HepG2 (cell line): ENCODE results near the gene FAM83D. TPM values are rescaled to one million over a fixed set of nuclear protein-coding genes. Genes with fewer than 3 reads are reported as not detected.
A peak's percentile ranks its signal among the peaks of the same experiment; 100 is the strongest.

ENCODE experiments used
- AHDC1 ChIP-seq: sonication (generic); formaldehyde crosslinking; IDR thresholded peaks from 2 replicates; pipeline ENCODE4 v1.5.1; 2020; ENCODE audit warnings: mild to moderate bottlenecking, missing genetic modification reagents, borderline replicate concordance
- ASH2L ChIP-seq: fragments of 300-600, 200-600 bp; sonication (generic); IDR thresholded peaks from 2 replicates; pipeline ENCODE4 v1.7.0; 2017; ENCODE audit warnings: low read depth, mild to moderate bottlenecking, moderate library complexity, mixed read lengths, low read length; ENCODE audit not compliant: insufficient read length
- CAMTA2 ChIP-seq: sonication (generic); formaldehyde crosslinking; IDR thresholded peaks from 2 replicates; pipeline ENCODE4 v1.4.0; 2020; ENCODE audit warnings: mild to moderate bottlenecking, missing genetic modification reagents, borderline replicate concordance
- EHMT2 ChIP-seq: fragments of 200-600 bp; sonication (generic); IDR thresholded peaks from 2 replicates; pipeline ENCODE4 v1.7.0; 2017; ENCODE audit warnings: antibody characterized with exemption, low read depth, low read length, borderline replicate concordance
- GMEB1 ChIP-seq: sonication (generic); formaldehyde crosslinking; IDR thresholded peaks from 2 replicates; pipeline ENCODE4 v1.5.1; 2020; ENCODE audit warnings: missing genetic modification reagents, mild to moderate bottlenecking, borderline replicate concordance
- TGIF2 ChIP-seq: IDR thresholded peaks from 2 replicates; pipeline ENCODE4 v1.6.1; 2016; ENCODE audit warnings: control low read depth, missing compliant biosample characterization
- ZBTB7B ChIP-seq: sonication (generic); formaldehyde crosslinking; IDR thresholded peaks from 2 replicates; pipeline ENCODE4 v1.4.0; 2020; ENCODE audit warnings: missing genetic modification reagents
- ZMAT3 ChIP-seq: sonication (generic); formaldehyde crosslinking; conservative IDR thresholded peaks from 2 replicates; pipeline ENCODE4 v1.7.0; 2021; ENCODE audit warnings: missing genetic modification reagents
- ZNF281 ChIP-seq: sonication (generic); formaldehyde crosslinking; IDR thresholded peaks from 2 replicates; pipeline ENCODE4 v1.4.0; 2020; ENCODE audit warnings: missing genetic modification reagents, borderline replicate concordance
- ZNF609 ChIP-seq: sonication (generic); formaldehyde crosslinking; IDR thresholded peaks from 2 replicates; pipeline ENCODE4 v1.4.0; 2020; ENCODE audit warnings: mild to moderate bottlenecking, missing genetic modification reagents, borderline replicate concordance
- ZSCAN21 ChIP-seq: sonication (generic); formaldehyde crosslinking; IDR thresholded peaks from 2 replicates; pipeline ENCODE4 v1.8.0; 2022; ENCODE audit warnings: mild to moderate bottlenecking, missing genetic modification reagents, moderate library complexity, borderline replicate concordance
- polyA plus RNA-seq, 8 experiments: library from polyadenylated mRNA; depleted of rRNA in 3 of 8; stranded (reverse) in 7 of 8; unstranded in 1 of 8; fragments of >200 nt; fragmentation: Illumina TruSeq in 4 of 8; extraction: Trizol in 4 of 8; gene quantifications; 2 replicates each; pipeline versions ENCODE4 v1.2.1 to v1.2.3, GENCODE V29; 2011 to 2016; ENCODE audit warnings: low read depth in 4 of 8, missing spikeins in 1 of 8, mixed read lengths in 1 of 8; ENCODE audit not compliant: insufficient read depth in 1 of 8
- total RNA-seq, 5 experiments: library from RNA; depleted of rRNA; stranded (reverse); fragments of >200 nt; fragmentation: Illumina TruSeq; extraction: Trizol; gene quantifications; 2 replicates each; pipeline ENCODE4 v1.2.3, GENCODE V29; 2016; ENCODE audit warnings: low read depth in 1 of 5

Gene FAM83D
- total and polyA plus RNA-seq, 2 of the 13 experiments (the other 11 are each of a cell fraction or from before 2014, with no cell fraction given): 51.4 to 64.0 TPM

GRCh38 chr20:38999965-39000910 lies 74.0 kb downstream of the FAM83D start (continued):
- TF ChIP-seq ZNF281 (CRISPR knock-in tag) (no peak), EHMT2 (no peak), ZMAT3 (no peak; the same call in 1 of the 2 replicates), AHDC1 (CRISPR knock-in tag) (peak; percentile 76; the same call in 1 of the 2 replicates), TGIF2 (peak; percentile 68; the same call in 1 of the 2 replicates), ZBTB7B (CRISPR knock-in tag) (peak; percentile 1; the same call in 1 of the 2 replicates), ZSCAN21 (CRISPR knock-in tag) (no peak), CAMTA2 (CRISPR knock-in tag) (no peak), ASH2L (peak; percentile 69), GMEB1 (CRISPR knock-in tag) (no peak), ZNF609 (peak; percentile 73)
